Erythroblast (primary cell): Measurements from ENCODE around the gene SUPT3H.
"Not testable (repeated sequence)": the region's sequence is repeated elsewhere in the genome, so short reads cannot be mapped to it uniquely, and the experiment has no call there.

Experiments
- DNase-seq, 2 experiments: peaks; one replicate each; lab custom pipeline; 2025; lab: John Stamatoyannopoulos, UW
- GATA1 ChIP-seq: IDR thresholded peaks from 2 replicates; pipeline ENCODE4 v1.6.1; 2011; ENCODE audit warnings: low read depth, mild to moderate bottlenecking, control low read depth, low read length, moderate library complexity
- POLR2A ChIP-seq: IDR thresholded peaks from 2 replicates; pipeline ENCODE4 v1.6.1; 2011; ENCODE audit warnings: mild to moderate bottlenecking, low read length

The SUPT3H gene

GRCh38 chr6:45175272-45175671 is 202.5 kb downstream of the SUPT3H start:
- no peak for DNase-seq
- TF ChIP-seq GATA1 (no peak), POLR2A (no peak)

GRCh38 chr6:45174045-45174444 is 203.7 kb downstream of the SUPT3H start:
- DNase-seq = no peak

GRCh38 chr6:45171380-45171779 is 206.4 kb downstream of the SUPT3H start:
- no peak for TF ChIP-seq GATA1
- no peak for TF ChIP-seq POLR2A

More at GRCh38 chr6:45174045-45174444, 203.7 kb downstream of the SUPT3H start:
- TF ChIP-seq GATA1 = no peak

GRCh38 chr6:45170309-45170708 is 207.4 kb downstream of the SUPT3H start:
- TF ChIP-seq POLR2A = no peak
- no peak for TF ChIP-seq GATA1
- no peak for DNase-seq

More at GRCh38 chr6:45171380-45171779, 206.4 kb downstream of the SUPT3H start:
- no peak for DNase-seq

- no peak for DNase-seq
- TF ChIP-seq GATA1 (no peak), POLR2A (no peak)
Observed at GRCh38 chr6:45169815-45170214, 207.9 kb downstream of the SUPT3H start.

GRCh38 chr6:45163952-45164766 is 213.6 kb downstream of the SUPT3H start:
- TF ChIP-seq POLR2A (no peak), GATA1 (no peak)
- no peak for DNase-seq

- DNase-seq = no peak
- TF ChIP-seq POLR2A = no peak
Observed at GRCh38 chr6:45160305-45160704, 217.4 kb downstream of the SUPT3H start.

GRCh38 chr6:45156075-45156474 is 221.7 kb downstream of the SUPT3H start:
- TF ChIP-seq GATA1 = no peak
- no peak for TF ChIP-seq POLR2A
- no peak for DNase-seq

- TF ChIP-seq GATA1 = no peak
- TF ChIP-seq POLR2A = no peak
- DNase-seq = no peak
Observed at GRCh38 chr6:45155341-45155894, 222.3 kb downstream of the SUPT3H start.

- TF ChIP-seq GATA1 = no peak
- TF ChIP-seq POLR2A = no peak
- no peak for DNase-seq
Observed at GRCh38 chr6:45154679-45155078, 223.1 kb downstream of the SUPT3H start.

- no peak for DNase-seq
- TF ChIP-seq POLR2A (no peak), GATA1 (no peak)
Observed at GRCh38 chr6:45148711-45149341, 228.9 kb downstream of the SUPT3H start.

- no peak for DNase-seq
- TF ChIP-seq POLR2A = no peak
- TF ChIP-seq GATA1 = no peak
Observed at GRCh38 chr6:45148278-45148677, 229.5 kb downstream of the SUPT3H start.

- DNase-seq = not testable (repeated sequence)
Observed at GRCh38 chr6:45145658-45146057, 232.1 kb downstream of the SUPT3H start.

GRCh38 chr6:45138765-45139164 is 239.0 kb downstream of the SUPT3H start:
- DNase-seq = no peak
- no peak for TF ChIP-seq GATA1

GRCh38 chr6:45136495-45136894 is 241.2 kb downstream of the SUPT3H start:
- no peak for TF ChIP-seq GATA1
- TF ChIP-seq POLR2A = no peak

More at GRCh38 chr6:45136495-45136894, 241.2 kb downstream of the SUPT3H start:
- DNase-seq = no peak
